Upper lobe of right lung (tissue), 1 donor: Measurements from ENCODE around the gene SPTLC3. TPM values are rescaled to one million over a fixed set of nuclear protein-coding genes. Genes with fewer than 3 reads are reported as not detected.

Experiments
- ATAC-seq: fragments of 200-7000 bp; cut with Tn5 transposase; one replicate; pipeline ENCODE4 v1.9.1; 2020; ENCODE audit warnings: mild to moderate bottlenecking, moderate library complexity
- DNase-seq: peaks from one replicate; pipeline ENCODE4 v3.0.0-alpha.2; 2020
- H3K27ac ChIP-seq: fragments of 200-600 bp; one replicate; pipeline ENCODE4 v1.8.0; 2022
- H3K27me3 ChIP-seq: fragments of 200-600 bp; one replicate; pipeline ENCODE4 v1.8.0; 2022; ENCODE audit warnings: mild to moderate bottlenecking
- H3K36me3 ChIP-seq: fragments of 200-600 bp; one replicate; pipeline ENCODE4 v1.8.0; 2022
- H3K4me1 ChIP-seq: fragments of 200-600 bp; one replicate; pipeline ENCODE4 v1.8.0; 2022
- H3K4me3 ChIP-seq: fragments of 200-600 bp; one replicate; pipeline ENCODE4 v1.8.0; 2022; ENCODE audit warnings: mild to moderate bottlenecking
- H3K9me3 ChIP-seq: fragments of 200-600 bp; one replicate; pipeline ENCODE4 v1.8.0; 2022
- CTCF ChIP-seq: fragments of 200-600 bp; IDR thresholded peaks from one replicate; pipeline ENCODE4 v1.8.0; 2022; ENCODE audit warnings: antibody characterized with exemption
- intact Hi-C: fragments of 100-400 bp; cut with DNase I; formaldehyde crosslinking; loops from one replicate; pipeline ENCODE4 v1.11.0; 2022
- total RNA-seq: library from RNA; stranded (reverse); fragmentation: NEBNext Ultra II Directional; extraction: Animal tissue kit (Norgen Biotek cat#: 25700); gene quantifications from one replicate; pipeline ENCODE4 v1.2.1, GENCODE V29; 2021
- donor health status: DM: no; HTN: yes; CAD: no; lungs with severe emphysema.

The SPTLC3 gene
- total RNA-seq, 1 donor from 2014 or later, result 35.3 TPM

GRCh38 chr20:13062789-13063188, 54.0 kb downstream of the SPTLC3 start:
- no peak for TF ChIP-seq CTCF

GRCh38 chr20:13068336-13068735, 59.6 kb downstream of the SPTLC3 start:
- Histone ChIP-seq H3K27me3 (no peaks in the 10 kb centered on the region), H3K27ac (no peak overlapping the region), H3K36me3 (no peaks in the 10 kb centered on the region), H3K4me3 (no peak overlapping the region), H3K9me3 (no peaks in the 10 kb centered on the region), H3K4me1 (no peaks in the 10 kb centered on the region)
- DNase-seq (no peak), ATAC-seq (no peak)
- TF ChIP-seq CTCF, result no peak
- intact Hi-C loops, result no loop called here

More at GRCh38 chr20:13062789-13063188, 54.0 kb downstream of the SPTLC3 start:
- intact Hi-C loops, result no loop called here
- DNase-seq (no peak), ATAC-seq (no peak)
- Histone ChIP-seq H3K27ac (no peak overlapping the region), H3K27me3 (no peaks in the 10 kb centered on the region), H3K36me3 (no peaks in the 10 kb centered on the region), H3K9me3 (no peaks in the 10 kb centered on the region), H3K4me1 (no peaks in the 10 kb centered on the region), H3K4me3 (no peak overlapping the region)

- Histone ChIP-seq H3K27ac (no peak overlapping the region), H3K9me3 (no peaks in the 10 kb centered on the region), H3K27me3 (no peaks in the 10 kb centered on the region), H3K4me1 (no peaks in the 10 kb centered on the region), H3K36me3 (peaks cover 7% of the 10 kb centered on the region), H3K4me3 (no peak overlapping the region)
- TF ChIP-seq CTCF, result no peak
- DNase-seq (no peak), ATAC-seq (no peak)
- intact Hi-C loops, result no loop called here
Measured at GRCh38 chr20:13081877-13082276, 73.1 kb downstream of the SPTLC3 start.

- no peak for TF ChIP-seq CTCF
- intact Hi-C loops, result no loop called here
- no peaks in the 10 kb centered on the region for H3K4me1 ChIP-seq
- ATAC-seq, result no peak
- no peak for DNase-seq
- no peak overlapping the region for H3K4me3 ChIP-seq
- H3K9me3 ChIP-seq, result no peaks in the 10 kb centered on the region
- H3K27ac ChIP-seq, result no peak overlapping the region
- peaks cover 7% of the 10 kb centered on the region for H3K36me3 ChIP-seq
- H3K27me3 ChIP-seq, result no peaks in the 10 kb centered on the region
Measured at GRCh38 chr20:13082378-13082777, 73.6 kb downstream of the SPTLC3 start.

GRCh38 chr20:13085275-13085674, 76.5 kb downstream of the SPTLC3 start:
- no peaks in the 10 kb centered on the region for H3K36me3 ChIP-seq
- intact Hi-C loops, result no loop called here
- DNase-seq, result no peak
- H3K4me1 ChIP-seq, result no peaks in the 10 kb centered on the region
- no peak overlapping the region for H3K27ac ChIP-seq
- no peak for ATAC-seq
- no peak overlapping the region for H3K4me3 ChIP-seq
- H3K9me3 ChIP-seq, result no peaks in the 10 kb centered on the region
- TF ChIP-seq CTCF, result no peak
- H3K27me3 ChIP-seq, result no peaks in the 10 kb centered on the region

- TF ChIP-seq CTCF, result no peak
- no peak for ATAC-seq
Measured at GRCh38 chr20:13089950-13090469, 81.2 kb downstream of the SPTLC3 start.

More at GRCh38 chr20:13089950-13090469, 81.2 kb downstream of the SPTLC3 start:
- DNase-seq, result no peak
- Histone ChIP-seq H3K4me3 (no peak overlapping the region), H3K4me1 (no peaks in the 10 kb centered on the region), H3K36me3 (peaks cover 8% of the 10 kb centered on the region), H3K9me3 (no peaks in the 10 kb centered on the region), H3K27me3 (no peaks in the 10 kb centered on the region), H3K27ac (no peak overlapping the region)
- intact Hi-C loops, result no loop called here
